GM19455 (cell line): Measurements from ENCODE around the gene ARMC12.

Experiments
- ATAC-seq: cut with Tn5 transposase; IDR thresholded peaks from one replicate; pipeline ENCODE4 v1.9.1; 2021; ENCODE audit not compliant: unreplicated experiment

Gene ARMC12

GRCh38 chr6:35797837-35798526 lies 61.1 kb downstream of the ARMC12 start:
- no peak for ATAC-seq
